ENCODE data around the gene ANKFN1.

Gene ANKFN1

GRCh38 chr17:56514264-56514663, 361.0 kb downstream of the ANKFN1 start:
- TF ChIP-seq CTCF (IDR thresholded peaks at IDR 0.05; ENCODE audit: insufficient read depth, missing control alignments): no peak
- FAIRE-seq (no peak), DNase-seq (ENCODE audit: insufficient read length, low spot score) (no peak)

GRCh38 chr17:56514899-56515298, 361.6 kb downstream of the ANKFN1 start:
- FAIRE-seq (no peak), DNase-seq (ENCODE audit: insufficient read length, low spot score) (no peak)
- no peak for TF ChIP-seq CTCF (IDR thresholded peaks at IDR 0.05; ENCODE audit: insufficient read depth, missing control alignments)

- no peak for FAIRE-seq
- no peak for TF ChIP-seq CTCF (IDR thresholded peaks at IDR 0.05; ENCODE audit: insufficient read depth, missing control alignments)
- no peak for DNase-seq (ENCODE audit: insufficient read length, low spot score)
Observed at GRCh38 chr17:56521414-56522141, 368.3 kb downstream of the ANKFN1 start.

- DNase-seq (ENCODE audit: insufficient read length, low spot score) (no peak), FAIRE-seq (no peak)
- TF ChIP-seq CTCF (IDR thresholded peaks at IDR 0.05; ENCODE audit: insufficient read depth, missing control alignments): no peak
Observed at GRCh38 chr17:56523042-56523441, 369.8 kb downstream of the ANKFN1 start.

- FAIRE-seq: no peak
- DNase-seq (ENCODE audit: insufficient read length, low spot score): no peak
- TF ChIP-seq CTCF (IDR thresholded peaks at IDR 0.05; ENCODE audit: insufficient read depth, missing control alignments): no peak
Observed at GRCh38 chr17:56528696-56529095, 375.4 kb downstream of the ANKFN1 start.

GRCh38 chr17:56532926-56533325, 379.7 kb downstream of the ANKFN1 start:
- TF ChIP-seq CTCF (IDR thresholded peaks at IDR 0.05; ENCODE audit: insufficient read depth, missing control alignments): no peak
- FAIRE-seq: no peak
- DNase-seq (ENCODE audit: insufficient read length, low spot score): no peak

- DNase-seq (ENCODE audit: insufficient read length, low spot score): no peak
Observed at GRCh38 chr17:56536766-56537165, 383.5 kb downstream of the ANKFN1 start.

More at GRCh38 chr17:56536766-56537165, 383.5 kb downstream of the ANKFN1 start:
- no peak for TF ChIP-seq CTCF (IDR thresholded peaks at IDR 0.05; ENCODE audit: insufficient read depth, missing control alignments)
- no peak for FAIRE-seq

Measured in D721Med (cell line).